H9 (cell line): Measurements from ENCODE around the gene PDE4B. TPM values are rescaled to one million over a fixed set of nuclear protein-coding genes. Genes with fewer than 3 reads are reported as not detected.

Source experiments
- DNase-seq: peaks from one replicate; pipeline ENCODE4 v3.0.0-alpha.2; 2017
- H2AFZ ChIP-seq: one replicate; pipeline ENCODE4 v1.6.1; 2013; ENCODE audit warnings: mild to moderate bottlenecking, low read length, control low read depth, moderate library complexity
- H2AK5ac ChIP-seq: 2 replicates; pipeline ENCODE4 v1.6.1; 2013; ENCODE audit warnings: low read length, control low read depth, mixed read lengths; ENCODE audit not compliant: insufficient read length
- H2BK120ac ChIP-seq: one replicate; pipeline ENCODE4 v1.6.1; 2013; ENCODE audit warnings: low read depth, mild to moderate bottlenecking, low read length, control low read depth, inconsistent platforms; ENCODE audit not compliant: poor library complexity, severe bottlenecking
- H2BK12ac ChIP-seq: 2 replicates; pipeline ENCODE4 v1.6.1; 2013; ENCODE audit warnings: low read length, control low read depth, mixed read lengths, low read depth; ENCODE audit not compliant: insufficient read length
- H2BK15ac ChIP-seq: 2 replicates; pipeline ENCODE4 v1.6.1; 2013; ENCODE audit warnings: low read depth, low read length, control low read depth
- H2BK20ac ChIP-seq: one replicate; pipeline ENCODE4 v1.6.1; 2013; ENCODE audit warnings: low read depth, mild to moderate bottlenecking, low read length, control low read depth, inconsistent platforms; ENCODE audit not compliant: poor library complexity, severe bottlenecking
- H2BK5ac ChIP-seq: 2 replicates; pipeline ENCODE4 v1.6.1; 2013; ENCODE audit warnings: low read length, control low read depth, mixed read lengths; ENCODE audit not compliant: insufficient read length
- H3K14ac ChIP-seq: 2 replicates; pipeline ENCODE4 v1.6.1; 2013; ENCODE audit warnings: low read length, control low read depth; ENCODE audit not compliant: insufficient read depth
- H3K18ac ChIP-seq: 2 replicates; pipeline ENCODE4 v1.6.1; 2013; ENCODE audit warnings: low read depth, mild to moderate bottlenecking, mixed read lengths, low read length, control low read depth; ENCODE audit not compliant: insufficient read length
- H3K23ac ChIP-seq: 2 replicates; pipeline ENCODE4 v1.6.1; 2013; ENCODE audit warnings: low read length, control low read depth, mixed read lengths, low read depth; ENCODE audit not compliant: insufficient read length
- H3K23me2 ChIP-seq: 2 replicates; pipeline ENCODE4 v1.6.1; 2013; ENCODE audit warnings: low read depth, mild to moderate bottlenecking, mixed read lengths, low read length, control low read depth; ENCODE audit not compliant: insufficient read length, poor library complexity, severe bottlenecking
- H3K27ac ChIP-seq: 2 replicates; pipeline ENCODE4 v1.5.1; 2013; ENCODE audit warnings: low read length, control low read depth, mixed read lengths, low read depth; ENCODE audit not compliant: insufficient read length
- H3K27me3 ChIP-seq: 2 replicates; pipeline ENCODE4 v1.6.1; 2013; ENCODE audit warnings: low read length, control low read depth, inconsistent platforms; ENCODE audit not compliant: insufficient read depth
- H3K4ac ChIP-seq: 2 replicates; pipeline ENCODE4 v1.6.1; 2013; ENCODE audit warnings: low read depth, mild to moderate bottlenecking, control low read depth, inconsistent platforms, low read length, moderate library complexity
- H3K4me1 ChIP-seq: 2 replicates; pipeline ENCODE4 v1.6.1; 2013; ENCODE audit warnings: low read length, control low read depth, inconsistent platforms; ENCODE audit not compliant: insufficient read depth
- H3K4me2 ChIP-seq: 2 replicates; pipeline ENCODE4 v1.6.1; 2013; ENCODE audit warnings: low read length, control low read depth, mixed read lengths; ENCODE audit not compliant: insufficient read length, insufficient read depth
- H3K56ac ChIP-seq: 2 replicates; pipeline ENCODE4 v1.6.1; 2013; ENCODE audit warnings: low read depth, mild to moderate bottlenecking, mixed read lengths, low read length, control low read depth; ENCODE audit not compliant: insufficient read length
- H3K79me1 ChIP-seq: 2 replicates; pipeline ENCODE4 v1.6.1; 2013; ENCODE audit warnings: low read depth, mild to moderate bottlenecking, moderate library complexity, low read length, control low read depth, inconsistent platforms; ENCODE audit not compliant: insufficient read depth, poor library complexity, severe bottlenecking
- H3K79me2 ChIP-seq: 2 replicates; pipeline ENCODE4 v1.6.1; 2013; ENCODE audit warnings: low read length, control low read depth, inconsistent platforms; ENCODE audit not compliant: insufficient read depth
- H3K9ac ChIP-seq: 2 replicates; pipeline ENCODE4 v1.6.1; 2013; ENCODE audit warnings: low read length, control low read depth, mixed read lengths; ENCODE audit not compliant: insufficient read length; ENCODE audit errors: extremely low read depth
- H3K9me3 ChIP-seq: one replicate; pipeline ENCODE4 v1.6.1; 2013; ENCODE audit warnings: low read depth, low read length, inconsistent platforms; ENCODE audit not compliant: control insufficient read depth
- H3T11ph ChIP-seq: one replicate; pipeline ENCODE4 v1.6.1; 2013; ENCODE audit warnings: mild to moderate bottlenecking, low read length, control low read depth, inconsistent platforms
- H4K20me1 ChIP-seq: one replicate; pipeline ENCODE4 v1.6.1; 2013; ENCODE audit not compliant: control insufficient read depth, insufficient read length, insufficient read depth
- H4K5ac ChIP-seq: 2 replicates; pipeline ENCODE4 v1.6.1; 2013; ENCODE audit warnings: low read depth, mild to moderate bottlenecking, mixed read lengths, low read length, control low read depth; ENCODE audit not compliant: insufficient read length
- H4K8ac ChIP-seq: replicated peaks from 2 replicates; pipeline ENCODE4 v1.6.1; 2013; ENCODE audit warnings: low read length, control low read depth, mixed read lengths, low read depth; ENCODE audit not compliant: insufficient read length
- H4K91ac ChIP-seq: 2 replicates; pipeline ENCODE4 v1.6.1; 2013; ENCODE audit warnings: low read depth, mild to moderate bottlenecking, moderate library complexity, mixed read lengths, low read length, control low read depth; ENCODE audit not compliant: insufficient read length
- H3K27ac Mint-ChIP-seq, 3 experiments: 2 replicates in 2 of 3; 3 replicates in 1 of 3; pipeline ENCODE4 v1.8.0; 2020 to 2021; ENCODE audit warnings: mixed read lengths in 3 of 3, mild to moderate bottlenecking in 1 of 3, moderate library complexity in 1 of 3
- H3K27me3 Mint-ChIP-seq: 2 replicates; pipeline ENCODE4 v1.8.0; 2021; ENCODE audit warnings: low read depth, mild to moderate bottlenecking, moderate library complexity, mixed read lengths
- H3K36me3 Mint-ChIP-seq, 3 experiments: 2 replicates in 2 of 3; 3 replicates in 1 of 3; pipeline ENCODE4 v1.8.0; 2020 to 2021; ENCODE audit warnings: low read depth in 3 of 3, mixed read lengths in 3 of 3; ENCODE audit not compliant: insufficient read depth in 1 of 3
- H3K4me1 Mint-ChIP-seq, 2 experiments: 2 replicates each; pipeline ENCODE4 v1.8.0; 2020; ENCODE audit warnings: mixed read lengths in 2 of 2
- H3K4me3 Mint-ChIP-seq, 2 experiments: 2 replicates in 1 of 2; 3 replicates in 1 of 2; pipeline ENCODE4 v1.8.0; 2020 to 2021; ENCODE audit warnings: mild to moderate bottlenecking in 2 of 2, mixed read lengths in 2 of 2, moderate library complexity in 1 of 2
- H3K9me3 Mint-ChIP-seq, 2 experiments: 2 replicates in 1 of 2; 3 replicates in 1 of 2; pipeline ENCODE4 v1.8.0; 2020; ENCODE audit warnings: mild to moderate bottlenecking in 2 of 2, mixed read lengths in 2 of 2, moderate library complexity in 1 of 2
- CTCF ChIP-seq: fragments of 200-600 bp; sonication (generic); conservative IDR thresholded peaks from 3 replicates; pipeline ENCODE4 v1.8.0; 2021; ENCODE audit warnings: antibody characterized with exemption, mild to moderate bottlenecking
- WGBS: extraction: QIAGEN DNeasy Blood & Tissue Kit; methylation state at CpG from one replicate; pipeline ENCODE4 v1.1.7; 2013; ENCODE audit warnings: missing lambda C conversion rate, low lambda C conversion rate, mixed read lengths; ENCODE audit not compliant: insufficient read length; ENCODE audit errors: extremely low coverage; 5-methylcytosine and 5-hydroxymethylcytosine counted together
- total RNA-seq: library from RNA; stranded (reverse); gene quantifications from 2 replicates; pipeline ENCODE4 v1.2.1, GENCODE V29; 2021

The PDE4B gene
- total RNA-seq, 1 experiment from 2014 or later = 19.8 TPM

GRCh38 chr1:66183400-66183799 lies 390.7 kb downstream of the PDE4B start:
- Histone ChIP-seq H3K79me2 (no peaks in the 10 kb centered on the region), H3K27ac (no peak overlapping the region), H2BK12ac (no peak overlapping the region), H3K18ac (no peak overlapping the region), H3K56ac (no peak overlapping the region), H2BK5ac (no peak overlapping the region), H2AFZ (no peak overlapping the region), H3K23ac (no peak overlapping the region), H3K27me3 (no peaks in the 10 kb centered on the region), H4K20me1 (no peaks in the 10 kb centered on the region), H3K4me2 (no peak overlapping the region), H3K4ac (no peak overlapping the region), H3K14ac (no peak overlapping the region), H4K8ac (no peak overlapping the region), H3K23me2 (no peaks in the 10 kb centered on the region), H3K9ac (no peak overlapping the region), H3T11ph (no peak overlapping the region), H3K79me1 (no peaks in the 10 kb centered on the region), H3K9me3 (no peaks in the 10 kb centered on the region), H2BK120ac (no peak overlapping the region), H4K91ac (no peak overlapping the region), H4K5ac (no peak overlapping the region), H2BK15ac (no peak overlapping the region), H3K4me1 (no peaks in the 10 kb centered on the region), H2AK5ac (no peak overlapping the region), H2BK20ac (no peak overlapping the region)
- H3K27me3 Mint-ChIP-seq = peaks cover 2% of the 10 kb centered on the region; the same call in 1 of the 2 replicates
- no peaks in the 10 kb centered on the region for H3K4me1 Mint-ChIP-seq
- no peak overlapping the region for H3K4me3 Mint-ChIP-seq
- no peak overlapping the region for H3K27ac Mint-ChIP-seq
- no peaks in the 10 kb centered on the region for H3K9me3 Mint-ChIP-seq
- H3K36me3 Mint-ChIP-seq = no peaks in the 10 kb centered on the region
- no CpG with 5 or more reads among the region's 3 CpGs for WGBS
- no peak for TF ChIP-seq CTCF
- DNase-seq = no peak
